Upper lobe of left lung (tissue), 6 donors: ENCODE data around the gene UBE2M. TPM values are rescaled to one million over a fixed set of nuclear protein-coding genes. Genes with fewer than 3 reads are reported as not detected.

ENCODE experiments used
- ATAC-seq, 2 donors: fragments of 200-7000 bp; cut with Tn5 transposase; one replicate each; pipeline ENCODE4 v1.9.1; 2022; ENCODE audit warnings: mild to moderate bottlenecking in 2 of 2, moderate library complexity in 2 of 2; ENCODE audit not compliant: low FRiP score in 2 of 2
- DNase-seq, 2 donors: peaks; one replicate each; pipeline ENCODE4 v3.0.0-alpha.2; 2019 to 2020
- H3K27ac ChIP-seq, 4 donors: fragments of 200-600 bp; sonication (generic); one replicate each; pipeline ENCODE4 v1.5.1; 2016 to 2019
- H3K27me3 ChIP-seq, 4 donors: fragments of 200-600 bp; sonication (generic); one replicate each; pipeline ENCODE4 v1.5.1; 2017 to 2019
- H3K36me3 ChIP-seq, 4 donors: fragments of 200-600 bp; sonication (generic); one replicate each; pipeline ENCODE4 v1.5.1; 2016 to 2019
- H3K4me1 ChIP-seq, 4 donors: fragments of 200-600 bp; sonication (generic); one replicate each; pipeline ENCODE4 v1.5.1; 2018 to 2019
- H3K4me3 ChIP-seq, 4 donors: fragments of 200-600 bp; sonication (generic); one replicate each; pipeline ENCODE4 v1.5.1; 2017 to 2019; ENCODE audit warnings: mild to moderate bottlenecking in 2 of 4, moderate library complexity in 1 of 4
- H3K9me3 ChIP-seq, 4 donors: fragments of 200-600 bp; sonication (generic); one replicate each; pipeline ENCODE4 v1.5.1; 2018 to 2019
- EP300 ChIP-seq, 4 donors: sonication (generic); formaldehyde crosslinking; IDR thresholded peaks; one replicate each; pipeline ENCODE4 v1.5.1; 2017; ENCODE audit warnings: antibody characterized with exemption in 4 of 4, control low read depth in 2 of 4
- POLR2A ChIP-seq, 4 donors: fragments of 450-650 bp; IDR thresholded peaks; one replicate each; pipeline ENCODE4 v1.5.1; 2016 to 2017; ENCODE audit warnings: antibody characterized with exemption in 4 of 4, mild to moderate bottlenecking in 2 of 4
- POLR2AphosphoS5 ChIP-seq, 2 donors: sonication (generic); formaldehyde crosslinking; IDR thresholded peaks; one replicate each; pipeline ENCODE4 v1.5.1; 2017; ENCODE audit warnings: antibody characterized with exemption in 2 of 2
- WGBS, 2 donors: methylation state at CpG; one replicate each; pipeline ENCODE4 v1.1.5; 2017 to 2018; 5-methylcytosine and 5-hydroxymethylcytosine counted together
- total RNA-seq, 6 donors: library from RNA; depleted of rRNA in 4 of 6; stranded (reverse); fragments of >200 nt in 4 of 6; gene quantifications; one replicate each; pipeline versions ENCODE4 v1.1.0 to v1.2.1, GENCODE V29; 2016 to 2021
- TF ChIP-seq, protein P1 (sequence below), 6 experiments: fragments of 450-650 bp in 4 of 6; fragments of 200-600 bp in 2 of 6; sonication (generic) in 2 of 6; IDR thresholded peaks; one replicate each; pipeline ENCODE4 v1.5.1; 2016 to 2019; ENCODE audit warnings: antibody characterized with exemption in 6 of 6
- donor health status: DM: no; HTN: no; CAD: no; lungs with moderate emphysema.
- donor health status: DM: no; HTN: yes; CAD: no; lungs with severe emphysema.

The UBE2M gene
- total RNA-seq, 6 donors from 2014 or later, result 33.0 to 53.9 (median 41.6) TPM

DNA sequence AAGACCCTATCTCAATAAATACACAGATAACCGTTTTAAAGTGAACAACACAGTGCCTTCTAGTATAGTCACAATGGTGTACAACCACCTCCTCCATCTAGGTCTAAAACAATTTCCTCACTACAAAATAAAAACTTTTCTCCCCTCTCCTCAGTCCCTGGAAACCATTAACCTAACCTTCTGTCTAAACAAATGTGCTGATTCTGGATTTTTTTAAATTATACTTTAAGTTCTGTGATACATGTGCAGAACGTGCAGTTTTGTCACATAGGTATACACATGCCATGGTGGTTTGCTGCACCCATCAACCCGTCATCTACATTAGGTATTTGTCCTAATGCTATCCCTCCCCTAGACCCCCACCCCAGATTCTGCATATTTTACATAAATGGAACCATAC, 29.0 kb downstream of the UBE2M start:
- Histone ChIP-seq H3K27ac (no peak overlapping the region), H3K4me1 (no peaks in the 10 kb centered on the region), H3K9me3 (no peaks in the 10 kb centered on the region), H3K4me3 (no peak overlapping the region), H3K36me3 (no peaks in the 10 kb centered on the region), H3K27me3 (no peaks in the 10 kb centered on the region)
- no peak for DNase-seq
- TF ChIP-seq EP300 (IDR thresholded peaks at IDR 0.05), result no peak
- TF ChIP-seq, protein P1, sequence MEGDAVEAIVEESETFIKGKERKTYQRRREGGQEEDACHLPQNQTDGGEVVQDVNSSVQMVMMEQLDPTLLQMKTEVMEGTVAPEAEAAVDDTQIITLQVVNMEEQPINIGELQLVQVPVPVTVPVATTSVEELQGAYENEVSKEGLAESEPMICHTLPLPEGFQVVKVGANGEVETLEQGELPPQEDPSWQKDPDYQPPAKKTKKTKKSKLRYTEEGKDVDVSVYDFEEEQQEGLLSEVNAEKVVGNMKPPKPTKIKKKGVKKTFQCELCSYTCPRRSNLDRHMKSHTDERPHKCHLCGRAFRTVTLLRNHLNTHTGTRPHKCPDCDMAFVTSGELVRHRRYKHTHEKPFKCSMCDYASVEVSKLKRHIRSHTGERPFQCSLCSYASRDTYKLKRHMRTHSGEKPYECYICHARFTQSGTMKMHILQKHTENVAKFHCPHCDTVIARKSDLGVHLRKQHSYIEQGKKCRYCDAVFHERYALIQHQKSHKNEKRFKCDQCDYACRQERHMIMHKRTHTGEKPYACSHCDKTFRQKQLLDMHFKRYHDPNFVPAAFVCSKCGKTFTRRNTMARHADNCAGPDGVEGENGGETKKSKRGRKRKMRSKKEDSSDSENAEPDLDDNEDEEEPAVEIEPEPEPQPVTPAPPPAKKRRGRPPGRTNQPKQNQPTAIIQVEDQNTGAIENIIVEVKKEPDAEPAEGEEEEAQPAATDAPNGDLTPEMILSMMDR (IDR thresholded peaks at IDR 0.05), result no peak
- TF ChIP-seq POLR2A (IDR thresholded peaks at IDR 0.05), result no peak
- no peak for TF ChIP-seq POLR2AphosphoS5 (IDR thresholded peaks at IDR 0.05)
- ATAC-seq, result no peak
- WGBS, 2 donors, result 83% methylated on average over 3 of the region's 3 CpGs

DNA sequence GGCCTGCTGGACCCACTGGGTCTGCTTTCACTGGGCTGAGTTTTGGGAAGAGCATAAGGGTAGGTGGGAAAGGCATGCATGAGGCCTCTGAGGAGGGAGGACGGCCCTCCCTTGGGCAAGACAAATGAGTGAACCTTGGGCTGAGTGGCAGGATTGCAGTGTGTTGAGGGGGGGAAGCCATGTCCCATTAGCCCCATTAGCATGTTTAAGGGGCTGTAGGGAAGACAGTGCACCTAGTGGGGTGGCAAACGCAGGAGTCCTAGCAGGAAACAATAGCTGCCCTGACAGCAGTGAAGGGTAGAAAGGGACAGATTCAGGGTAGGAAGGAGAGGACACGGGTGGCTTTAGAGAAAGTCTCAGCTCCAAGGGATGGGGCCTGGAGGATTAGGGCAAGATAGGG, 35.7 kb downstream of the UBE2M start:
- 82 to 84% methylated on average over 3 of the region's 3 CpGs for WGBS, 2 donors
- Histone ChIP-seq H3K9me3 (no peaks in the 10 kb centered on the region), H3K4me3 (no peak overlapping the region), H3K27me3 (no peaks in the 10 kb centered on the region), H3K36me3 (no peaks in the 10 kb centered on the region), H3K4me1 (peaks cover 11 to 26% (median 21%) of the 10 kb centered on the region in 4 donors), H3K27ac (no peak overlapping the region)
- no peak for TF ChIP-seq POLR2AphosphoS5 (IDR thresholded peaks at IDR 0.05)
- TF ChIP-seq EP300 (IDR thresholded peaks at IDR 0.05), result no peak
- no peak for DNase-seq
- no peak for ATAC-seq

DNA sequence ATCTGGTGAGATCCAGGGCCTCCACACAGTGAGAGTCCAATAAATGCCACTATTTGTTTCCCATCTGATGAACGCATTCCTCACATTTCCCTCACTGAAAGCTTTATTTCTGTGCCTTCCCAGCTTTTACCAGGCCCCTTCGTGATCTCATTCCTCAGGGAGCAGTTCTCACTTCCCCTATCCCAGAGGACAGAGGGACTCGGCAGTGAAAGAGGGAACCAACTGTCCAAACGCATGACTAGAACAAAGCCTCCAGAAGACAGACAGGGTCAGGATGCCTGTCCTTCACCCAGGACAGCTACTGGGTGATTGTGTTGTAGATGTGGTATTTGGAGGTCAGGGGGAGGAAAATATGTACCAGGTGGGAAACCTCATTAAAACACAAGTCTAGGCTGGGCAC, 36.8 kb downstream of the UBE2M start:
- no peaks in the 10 kb centered on the region for H3K9me3 ChIP-seq
- ATAC-seq, result no peak
- no peaks in the 10 kb centered on the region for H3K27me3 ChIP-seq
- H3K36me3 ChIP-seq, result peaks cover 4 to 9% (median 7%) of the 10 kb centered on the region in 4 donors
- no peak for DNase-seq
- H3K27ac ChIP-seq, result peak overlapping the region in 2 of 4 donors; percentile 4 to 58
- peaks cover 21 to 33% (median 28%) of the 10 kb centered on the region in 4 donors for H3K4me1 ChIP-seq
- H3K4me3 ChIP-seq, result no peak overlapping the region
- WGBS, 2 donors, result 63 to 67% methylated on average over 4 of the region's 4 CpGs
- TF ChIP-seq EP300 (IDR thresholded peaks at IDR 0.05), result no peak
- TF ChIP-seq POLR2A (IDR thresholded peaks at IDR 0.05), result no peak
- no peak for TF ChIP-seq POLR2AphosphoS5 (IDR thresholded peaks at IDR 0.05)
- TF ChIP-seq, protein P1 (IDR thresholded peaks at IDR 0.05), result no peak

DNA sequence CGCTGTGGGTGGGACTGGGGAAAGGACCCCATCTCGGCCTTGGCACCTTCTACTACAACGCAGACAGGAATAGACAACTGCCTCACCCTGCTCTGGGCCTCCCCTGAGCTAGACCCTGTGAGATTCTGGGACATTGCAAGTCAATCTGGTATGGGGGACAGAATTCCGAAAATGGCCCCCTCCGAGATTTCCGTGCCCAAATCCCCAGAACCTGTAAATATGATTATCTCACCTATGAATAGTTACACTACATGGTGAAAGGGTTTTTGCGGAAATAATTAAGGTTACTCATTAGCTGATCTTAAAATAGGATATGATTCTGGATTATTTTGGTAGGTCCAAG, 38.2 kb downstream of the UBE2M start:
- Histone ChIP-seq H3K4me3 (peak overlapping the region; percentile 86 to 99 (median 88)), H3K27ac (peak overlapping the region; percentile 93 to 99 (median 96)), H3K27me3 (no peaks in the 10 kb centered on the region), H3K4me1 (peaks cover 26 to 45% (median 32%) of the 10 kb centered on the region in 4 donors), H3K36me3 (peaks cover 7 to 22% (median 16%) of the 10 kb centered on the region in 4 donors), H3K9me3 (no peaks in the 10 kb centered on the region)
- TF ChIP-seq, protein P1 (IDR thresholded peaks at IDR 0.05), result peak in 1 of 6 experiments; percentile 1
- TF ChIP-seq POLR2AphosphoS5 (IDR thresholded peaks at IDR 0.05) (no peak), EP300 (IDR thresholded peaks at IDR 0.05) (no peak), POLR2A (IDR thresholded peaks at IDR 0.05) (peak in 1 of 4 donors; percentile 9)
- ATAC-seq (no peak), DNase-seq (no peak)
- 13 to 16% methylated on average over 3 to 7 of the region's 7 CpGs for WGBS, 2 donors

DNA sequence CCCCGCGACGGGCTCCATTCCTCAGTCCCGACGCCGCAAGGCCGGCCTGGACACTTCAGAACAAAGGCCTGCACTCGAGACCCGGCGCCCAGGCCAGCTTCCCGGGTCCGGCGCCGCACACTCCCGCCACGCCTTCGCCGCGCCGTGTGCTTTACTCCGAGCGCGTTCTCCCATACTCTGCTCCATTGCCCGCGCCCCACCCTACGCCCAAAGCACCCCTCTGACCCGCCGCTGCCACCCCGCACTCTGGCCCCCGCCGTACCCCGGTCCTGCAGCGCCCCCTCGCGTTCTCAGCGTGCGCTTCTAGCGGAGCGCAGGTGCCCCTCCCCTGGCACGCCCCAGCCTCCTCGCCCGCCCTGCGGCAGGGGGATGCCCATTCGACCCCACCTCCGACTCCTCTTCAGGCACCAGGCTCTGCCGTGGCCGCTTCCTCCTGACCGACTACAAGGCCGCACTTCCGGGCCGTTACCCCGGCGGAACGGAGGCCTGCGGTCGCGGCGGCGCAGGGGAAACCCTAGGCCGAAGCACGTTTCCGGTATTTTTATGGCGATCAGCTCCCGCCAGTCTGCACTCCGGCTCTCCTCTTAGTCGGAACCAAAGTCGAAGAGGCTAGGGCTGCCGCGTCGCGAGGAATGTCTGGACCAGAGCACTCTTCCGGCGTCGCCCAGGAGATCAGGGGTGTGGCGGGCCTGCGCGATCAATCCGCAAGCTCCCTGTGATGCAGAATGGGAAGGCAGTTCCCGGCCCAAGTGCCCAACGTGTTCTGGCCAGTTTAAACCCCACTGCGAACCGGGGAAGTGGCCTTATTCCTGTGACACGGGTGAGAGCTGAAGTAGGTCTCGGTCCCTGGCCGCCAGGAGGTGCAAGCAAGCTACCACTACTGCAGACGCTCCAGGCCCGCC, 38.8 kb downstream of the UBE2M start, which contains the start of gene ZBTB45:
Gene ZBTB45 (minus strand): TSS at position 456 of the 902 bp plus-strand sequence. CDS start 2,137 bp downstream, outside the sequence.
- Histone ChIP-seq H3K27me3 (no peaks in the 10 kb centered on the region), H3K27ac (peak within 1 kb of the TSS; percentile 93 to 99 (median 96)), H3K4me3 (peak within 1 kb of the TSS; percentile 86 to 99 (median 88)), H3K4me1 (peaks cover 29 to 52% (median 36%) of the 10 kb centered on the region in 4 donors), H3K9me3 (no peaks in the 10 kb centered on the region), H3K36me3 (peaks cover 7 to 26% (median 16%) of the 10 kb centered on the region in 4 donors)
- peak; percentile 94 to 95 for ATAC-seq
- peak; percentile 93 to 96 for DNase-seq
- 1% methylated on average over 17 to 56 of the region's 87 CpGs for WGBS, 2 donors
- peak; percentile 80 to 91 for TF ChIP-seq POLR2AphosphoS5 (IDR thresholded peaks at IDR 0.05)
- peak; percentile 6 to 74 (median 52) for TF ChIP-seq POLR2A (IDR thresholded peaks at IDR 0.05)
- peak in 1 of 4 donors; percentile 53 for TF ChIP-seq EP300 (IDR thresholded peaks at IDR 0.05)
- TF ChIP-seq, protein P1 (IDR thresholded peaks at IDR 0.05), result peak; percentile 51 to 96 (median 93)
